UCSD-AML1 (cell line): ENCODE results near the gene RGS12.

ENCODE experiments used
- DNase-seq: peaks from one replicate; lab custom pipeline; 2025; ENCODE audit not compliant: unreplicated experiment; lab: John Stamatoyannopoulos, UW

Gene RGS12

DNA sequence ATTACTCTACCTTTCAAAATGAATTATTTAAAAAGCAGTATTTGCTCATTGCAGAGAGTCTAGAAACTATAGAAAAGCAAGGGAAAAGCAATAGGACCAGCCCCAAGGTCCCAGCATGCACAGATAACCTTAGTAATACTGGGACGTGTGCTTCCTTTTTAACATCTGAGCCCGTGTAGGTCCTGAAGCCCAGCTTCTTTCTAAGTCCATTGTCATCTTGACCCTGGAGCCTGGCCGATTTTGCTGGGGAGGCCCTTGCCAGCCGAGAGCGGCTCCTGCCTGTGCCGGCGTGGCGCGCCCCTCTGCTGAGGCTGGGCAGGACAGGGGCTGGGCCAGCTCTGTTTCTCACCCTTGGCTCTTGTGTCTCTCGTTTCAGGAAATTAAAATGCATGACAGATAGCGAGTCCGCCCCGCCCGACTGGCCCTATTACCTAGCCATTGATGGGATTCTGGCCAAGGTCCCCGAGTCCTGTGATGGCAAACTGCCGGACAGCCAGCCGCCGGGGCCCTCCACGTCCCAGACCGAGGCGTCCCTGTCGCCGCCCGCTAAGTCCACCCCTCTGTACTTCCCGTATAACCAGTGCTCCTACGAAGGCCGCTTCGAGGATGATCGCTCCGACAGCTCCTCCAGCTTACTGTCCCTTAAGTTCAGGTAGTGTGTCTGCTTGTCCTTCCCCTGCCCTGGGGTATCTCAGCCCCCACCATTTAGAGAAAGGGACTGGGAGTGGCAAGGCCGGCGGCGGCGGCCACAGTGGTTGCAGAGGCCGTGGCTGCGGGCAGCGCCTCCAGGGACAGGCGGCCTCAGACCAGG is 39.8 kb upstream of the RGS12 start:
- DNase-seq, result no peak

DNA sequence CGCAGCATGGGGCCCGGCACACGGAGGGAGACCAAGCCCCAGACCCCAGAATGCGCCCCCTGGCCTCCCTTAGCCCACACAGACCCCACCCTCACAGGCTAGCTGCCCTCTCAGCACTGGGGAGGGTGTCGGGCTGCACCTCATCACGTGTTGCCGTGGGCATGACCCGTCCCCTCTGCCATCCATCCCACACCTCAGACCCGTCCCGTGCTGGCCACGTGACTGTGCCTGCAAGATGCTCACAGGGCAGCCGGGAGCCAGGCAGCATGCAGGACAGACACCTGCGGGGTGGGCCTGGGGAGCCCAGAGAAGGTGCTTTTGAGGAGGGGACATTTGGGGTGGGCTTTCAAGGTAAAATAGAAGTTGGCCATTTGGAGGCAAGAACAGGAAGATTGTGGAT is 39.0 kb upstream of the RGS12 start:
- no peak for DNase-seq

DNA sequence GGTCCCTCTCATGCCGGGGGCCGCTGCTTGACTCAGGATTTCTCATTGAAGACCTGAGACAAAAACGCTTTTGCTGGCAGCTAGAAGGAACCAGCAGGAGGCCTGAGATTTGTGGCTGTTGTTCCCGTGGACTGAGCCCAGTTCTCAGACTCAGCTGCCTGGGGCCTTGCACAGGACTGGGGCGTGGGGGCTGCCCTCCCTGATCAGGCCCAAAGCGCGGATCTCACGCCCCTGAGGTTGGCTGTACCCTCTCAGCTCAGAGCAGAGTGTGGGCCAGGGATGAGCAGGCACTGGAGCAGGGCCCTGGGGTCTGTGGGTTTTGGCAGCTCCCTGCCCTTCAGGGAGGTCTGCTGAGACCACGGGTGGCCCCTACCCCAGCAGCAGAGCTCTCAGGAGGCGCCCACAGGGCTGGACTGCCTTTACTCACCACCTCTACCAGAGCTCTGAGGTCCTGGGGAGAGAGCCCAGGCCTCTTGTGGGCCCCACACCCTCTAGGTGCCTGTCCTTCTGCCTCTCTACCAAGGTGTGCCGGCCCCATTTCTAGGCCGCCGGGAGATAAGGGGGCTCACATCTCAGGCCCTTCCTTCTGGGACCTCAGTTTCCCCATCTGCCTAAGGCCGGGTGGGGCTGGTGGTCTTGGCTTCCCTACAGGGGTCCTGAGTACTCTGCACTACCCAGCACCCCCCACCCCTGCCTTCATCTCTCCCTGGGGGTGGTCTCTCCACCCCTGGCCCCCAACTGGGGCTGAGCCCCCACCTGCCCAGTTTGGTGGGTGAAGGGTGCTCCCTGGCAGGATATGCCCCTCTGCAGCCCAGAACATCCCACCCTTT is 38.3 kb upstream of the RGS12 start:
- DNase-seq, result no peak

DNA sequence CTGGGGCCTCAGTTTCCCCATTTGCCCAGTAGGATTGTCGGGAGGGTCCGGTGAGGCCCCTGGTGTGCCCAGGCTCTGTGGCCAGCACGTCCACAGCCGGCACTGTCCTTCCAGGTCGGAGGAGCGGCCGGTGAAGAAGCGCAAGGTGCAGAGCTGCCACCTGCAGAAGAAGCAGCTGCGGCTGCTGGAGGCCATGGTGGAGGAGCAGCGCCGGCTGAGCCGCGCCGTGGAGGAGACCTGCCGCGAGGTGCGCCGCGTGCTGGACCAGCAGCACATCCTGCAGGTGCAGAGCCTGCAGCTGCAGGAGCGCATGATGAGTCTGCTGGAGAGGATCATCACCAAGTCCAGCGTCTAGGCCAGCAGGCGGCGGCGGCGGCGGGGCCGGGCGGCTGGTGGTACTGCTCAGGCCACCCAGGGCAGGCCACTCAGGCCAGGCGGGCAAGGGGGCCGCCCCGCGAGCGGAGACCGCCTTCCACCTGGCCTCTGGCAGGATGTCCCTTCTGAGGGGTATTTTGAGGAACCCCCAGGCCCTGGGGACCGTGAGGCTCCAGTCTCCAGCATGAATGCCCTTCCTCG is 37.1 kb upstream of the RGS12 start:
- no peak for DNase-seq

DNA sequence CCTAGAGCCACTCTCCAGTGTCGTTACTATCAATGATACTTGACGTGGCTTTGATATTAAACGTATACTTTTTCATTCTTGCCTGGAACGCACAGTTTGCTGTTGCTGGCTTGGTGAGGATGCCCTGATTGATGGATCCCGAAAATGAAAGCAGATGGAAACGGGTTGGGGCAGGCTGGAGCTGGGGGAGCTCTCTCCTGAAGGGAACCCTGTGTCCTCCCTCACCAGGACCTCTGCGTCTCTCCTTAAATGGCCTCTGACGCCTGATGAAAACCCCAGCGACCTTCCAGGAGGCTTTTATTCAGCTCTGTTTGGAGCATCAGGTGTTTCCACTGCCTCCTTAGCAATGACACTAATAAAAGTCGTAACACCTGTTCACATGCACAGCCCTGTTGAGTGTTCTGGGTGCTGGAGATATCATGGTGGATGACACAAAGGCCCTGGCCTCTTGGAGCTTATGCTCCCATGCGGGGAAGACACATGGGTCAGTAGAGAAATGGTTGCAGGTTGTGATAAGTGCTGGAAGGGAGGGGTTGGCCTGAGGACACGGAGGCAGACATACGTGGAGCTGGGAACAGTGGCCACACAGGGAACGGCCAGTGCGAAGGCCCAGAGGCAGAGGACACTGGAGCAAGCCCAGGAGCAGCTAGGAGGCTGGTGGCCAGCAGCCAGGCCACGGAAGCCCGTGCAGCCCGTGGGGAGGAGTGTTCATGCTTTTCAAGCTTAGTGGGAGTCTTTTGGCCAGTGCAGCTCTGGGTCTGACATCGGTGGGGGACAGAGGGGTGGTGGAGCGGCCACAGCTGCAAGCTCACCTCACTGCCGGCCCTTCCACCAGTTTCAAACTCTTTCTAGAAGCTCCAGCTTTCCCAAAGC is 36.4 kb upstream of the RGS12 start:
- DNase-seq, result no peak

DNA sequence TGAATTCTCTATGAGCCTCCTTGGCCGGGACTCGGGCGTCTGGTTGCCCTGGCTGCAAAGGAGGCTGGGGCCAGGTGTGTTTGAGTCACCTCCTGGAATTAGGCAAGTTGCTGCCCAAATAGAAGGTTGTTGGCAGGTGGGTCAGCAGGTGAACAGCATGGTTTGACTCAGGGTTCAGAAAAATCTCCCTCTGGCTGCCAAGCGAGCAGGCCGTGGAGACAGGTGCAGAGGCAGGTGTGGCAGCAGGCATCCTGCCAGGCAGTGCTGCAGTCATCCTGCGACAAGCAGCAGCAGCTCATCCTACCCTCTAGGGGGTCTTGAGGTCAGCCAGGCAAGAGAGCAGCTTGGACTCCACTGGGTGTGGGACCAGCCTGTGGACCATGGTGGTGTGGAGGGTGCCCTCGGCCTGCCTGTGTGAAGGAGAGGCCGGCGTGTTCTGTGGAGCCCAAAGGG is 35.7 kb upstream of the RGS12 start:
- no peak for DNase-seq

DNA sequence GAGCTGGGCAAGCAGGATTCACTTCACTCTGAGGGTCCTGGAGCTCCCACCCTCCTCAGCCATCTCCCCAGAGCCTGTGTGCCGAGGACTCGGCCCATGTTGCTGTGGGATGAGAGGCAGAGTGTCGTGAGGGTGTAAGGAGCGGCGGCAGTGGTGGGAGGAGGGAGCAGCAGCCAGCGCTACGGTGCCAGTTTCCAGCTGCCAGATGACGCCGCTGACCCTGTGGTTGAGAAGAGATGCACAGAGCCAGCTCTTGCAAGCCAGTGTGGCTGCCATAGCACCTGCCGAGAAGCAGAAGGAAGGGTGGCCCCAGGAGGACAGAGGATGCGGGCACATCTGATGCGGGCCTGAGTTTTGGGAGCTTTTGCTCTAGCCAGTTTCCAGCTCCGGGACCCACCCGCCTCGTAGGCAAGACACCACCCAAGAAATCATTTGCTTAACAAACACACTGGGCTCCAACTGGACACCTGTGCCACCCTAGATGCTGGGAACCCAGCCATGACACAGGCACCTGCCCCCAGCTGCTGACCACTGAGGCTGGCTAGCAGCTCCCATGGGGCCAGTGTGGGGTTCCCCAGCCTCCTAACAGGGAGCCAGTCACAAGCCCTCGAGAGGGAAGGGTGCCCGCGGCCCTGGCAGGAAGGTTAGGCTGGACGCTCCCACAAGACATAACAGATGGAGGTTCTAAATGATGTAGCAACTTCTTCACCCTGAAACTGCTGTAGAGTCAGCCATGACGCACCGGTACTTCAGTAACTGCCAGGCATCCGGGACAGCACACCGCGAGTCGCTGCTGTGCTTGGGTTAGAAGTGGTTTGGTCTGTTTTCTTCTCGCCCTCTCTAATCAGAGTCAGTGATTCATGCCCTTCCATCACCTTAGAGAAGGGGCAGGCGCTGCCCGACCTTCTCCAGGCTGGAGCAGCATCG is 35.0 kb upstream of the RGS12 start:
- no peak for DNase-seq

DNA sequence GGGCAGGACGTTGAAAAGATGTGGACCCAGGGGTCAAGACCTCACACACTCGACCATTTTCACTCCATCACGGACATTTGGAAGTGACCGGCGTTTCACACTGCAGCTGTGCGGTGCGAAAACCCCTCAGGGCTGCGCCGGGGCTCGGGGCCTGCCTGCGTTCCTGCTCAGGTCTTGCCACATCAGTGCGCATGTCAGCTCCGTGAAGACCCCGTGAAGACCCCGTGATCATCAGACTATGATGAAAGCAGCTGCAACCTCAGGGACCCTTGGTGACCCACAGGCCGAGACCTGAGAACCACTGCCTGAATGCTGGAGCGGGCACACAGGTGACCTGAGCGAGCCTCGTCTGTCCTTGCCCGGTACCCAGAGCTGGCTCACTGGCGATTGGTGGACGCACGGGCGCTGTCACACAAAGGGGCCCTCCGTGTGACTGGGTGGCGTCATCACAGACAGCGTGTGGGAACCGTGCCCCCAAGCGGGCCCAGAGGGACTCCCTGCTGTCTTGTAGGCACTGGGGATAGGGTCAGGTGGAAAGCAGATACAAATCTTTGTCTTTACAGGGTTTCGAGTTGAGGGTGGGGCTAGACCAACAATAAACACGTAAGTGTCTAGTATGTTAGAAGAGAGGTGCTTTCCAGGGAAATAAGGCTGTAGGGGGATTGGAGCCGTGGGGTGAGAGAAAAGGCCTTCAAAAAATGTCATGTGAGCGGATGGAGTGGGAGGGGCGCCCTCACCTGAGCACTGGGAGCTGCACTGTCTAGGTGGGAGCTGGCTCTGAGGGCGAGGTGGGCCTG is 31.2 kb upstream of the RGS12 start:
- DNase-seq, result no peak

DNA sequence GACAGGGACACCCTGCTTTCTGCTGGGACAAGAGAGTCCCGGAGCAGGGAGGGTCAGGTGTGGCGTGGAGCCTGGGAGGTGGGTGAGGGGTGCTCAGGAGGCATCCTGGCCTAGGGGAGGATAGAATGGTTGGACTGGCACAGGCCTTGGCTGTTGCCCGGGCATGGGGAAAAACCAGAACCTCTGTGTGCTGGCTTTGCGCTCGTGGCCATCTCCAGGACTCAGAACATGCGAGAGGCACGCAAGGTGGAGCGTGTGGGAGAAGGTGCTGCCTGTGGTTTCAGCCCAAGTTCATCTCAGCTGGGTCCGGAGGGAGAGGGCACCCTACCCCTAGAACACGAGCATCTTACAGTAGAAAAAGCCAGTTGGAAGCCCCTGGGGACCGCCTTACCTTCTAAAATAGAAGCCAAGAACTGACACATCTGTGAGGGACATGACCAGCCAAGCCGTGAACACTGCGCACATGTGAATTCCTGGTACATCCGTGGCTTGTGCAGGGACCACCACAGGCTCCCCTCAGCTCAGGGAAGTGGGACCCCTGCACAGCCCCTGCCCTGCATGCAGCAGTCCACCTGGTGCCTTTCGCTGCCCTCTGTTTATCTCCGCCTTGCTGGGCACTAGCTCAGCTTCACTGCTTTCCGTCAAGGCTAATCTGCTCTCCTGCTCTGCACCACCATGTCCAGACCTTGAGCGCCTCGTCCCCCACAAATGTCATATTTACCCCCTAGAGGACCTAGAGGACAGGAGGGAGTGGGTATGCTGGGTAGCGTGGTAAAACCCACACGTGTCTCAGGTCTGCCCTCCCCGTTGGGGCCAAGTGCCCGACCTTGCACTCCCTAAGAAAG is 30.4 kb upstream of the RGS12 start:
- DNase-seq, result no peak

DNA sequence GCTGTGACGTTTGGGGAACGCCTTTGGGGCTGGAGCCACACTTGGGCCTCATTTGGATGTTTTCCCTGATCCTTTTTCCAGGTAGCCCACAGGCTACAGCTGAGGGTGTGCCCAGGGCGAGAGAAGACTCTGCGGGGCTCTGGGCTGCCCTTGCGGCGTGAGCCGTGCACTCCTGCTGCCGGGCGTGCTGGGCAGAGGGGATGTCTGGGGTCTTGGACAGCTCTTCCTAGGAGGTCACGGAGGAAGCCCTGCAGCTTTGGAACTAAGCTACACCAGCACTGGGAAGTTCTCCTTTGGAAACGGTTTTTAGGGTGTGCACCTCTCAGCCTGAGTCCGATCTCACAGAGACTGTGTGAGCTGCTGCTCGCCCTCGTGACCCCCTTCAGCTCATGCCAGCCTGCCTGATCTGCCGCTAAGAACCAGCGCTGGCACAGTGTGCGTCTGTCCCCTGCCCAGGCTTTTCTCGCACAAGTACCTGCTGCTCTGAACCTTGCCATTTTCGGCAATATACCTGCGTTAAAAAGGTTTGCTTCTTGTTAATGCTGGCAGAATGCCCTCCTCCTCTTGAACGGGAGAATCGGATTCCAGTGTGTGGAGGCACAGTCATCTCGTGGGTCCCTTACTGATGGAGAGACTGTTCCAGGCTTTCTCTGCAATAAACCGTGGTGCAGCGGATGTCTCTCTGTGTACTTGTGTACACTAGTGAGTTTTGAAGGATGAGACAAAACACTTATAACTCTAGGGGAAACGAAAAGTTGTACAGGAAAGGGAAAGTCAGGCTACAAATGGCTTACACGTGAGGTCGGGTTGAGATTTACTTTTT is 29.6 kb upstream of the RGS12 start:
- no peak for DNase-seq

DNA sequence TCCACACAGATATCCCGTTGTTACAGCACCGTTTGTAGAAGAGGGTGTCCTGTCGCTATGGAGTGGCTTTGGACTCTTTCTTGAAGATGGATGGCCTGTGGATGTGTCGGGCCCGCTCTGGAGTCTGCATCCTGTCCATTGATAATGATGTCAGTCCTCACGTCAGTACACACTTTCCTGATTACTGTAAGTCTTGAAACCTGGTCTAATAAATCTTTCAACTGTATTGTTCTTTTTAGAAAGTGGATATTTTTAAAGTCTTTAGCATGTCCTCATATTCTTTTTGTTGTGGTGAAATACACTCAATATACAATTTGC is 29.0 kb upstream of the RGS12 start:
- DNase-seq, result no peak

DNA sequence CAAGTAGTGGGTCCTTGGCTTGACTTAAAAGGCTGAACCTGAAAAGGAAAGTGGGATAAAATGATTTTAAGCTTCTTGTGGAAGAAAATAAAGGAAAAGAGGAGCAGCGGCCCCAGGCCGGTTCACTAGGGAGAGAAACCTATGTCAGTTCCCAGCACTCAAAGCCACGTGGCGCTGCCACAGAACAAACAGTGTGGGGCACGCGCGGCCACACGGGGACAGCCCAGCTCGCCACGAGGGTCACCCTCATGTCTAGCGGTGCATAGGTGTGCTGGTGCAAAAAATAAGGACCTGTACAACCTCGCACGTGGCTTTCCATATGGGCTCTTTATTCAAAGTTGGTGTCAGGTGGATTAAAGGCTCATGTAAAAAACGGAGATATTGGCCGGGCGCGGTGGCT is 26.7 kb upstream of the RGS12 start:
- no peak for DNase-seq

DNA sequence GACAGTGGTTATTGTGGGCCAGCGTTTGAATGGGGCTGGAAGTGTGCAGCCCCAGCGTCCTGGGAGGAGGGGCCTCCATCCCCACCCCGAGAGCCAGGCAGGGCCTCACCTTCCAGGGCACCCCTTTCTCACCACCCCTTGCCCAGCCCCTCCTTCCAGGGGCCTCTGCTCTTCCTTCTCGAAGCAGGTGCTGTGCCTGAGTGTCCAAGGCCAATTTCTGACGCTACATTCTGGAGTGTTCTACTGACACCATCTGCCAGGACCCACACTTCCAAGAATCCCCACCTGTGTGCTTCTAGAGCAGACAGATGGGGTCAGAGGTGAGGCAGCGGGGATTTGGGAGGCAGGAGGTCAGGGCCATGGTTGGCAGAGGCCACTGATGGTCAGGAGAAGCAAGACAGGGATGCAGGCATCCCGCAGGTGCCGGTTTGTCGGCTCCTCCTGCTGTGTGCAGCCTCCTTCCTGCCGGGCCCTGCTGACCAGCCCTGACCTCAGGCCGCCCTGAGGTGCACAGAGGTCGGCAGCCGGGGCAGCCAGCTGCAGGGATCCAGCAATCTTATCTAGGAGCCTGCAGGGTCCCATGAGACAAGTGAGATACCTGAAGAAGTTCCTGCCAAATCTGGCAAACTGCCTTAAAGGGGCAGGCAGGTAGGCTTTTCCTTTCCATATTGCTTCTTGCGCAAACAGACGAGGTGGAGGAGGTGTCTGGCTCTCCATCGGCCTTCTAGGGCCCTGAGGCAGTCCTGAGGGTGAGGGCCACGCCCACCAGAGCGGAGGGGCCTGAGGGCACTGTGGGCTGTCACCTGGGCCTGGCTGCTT is 25.0 kb upstream of the RGS12 start:
- no peak for DNase-seq

DNA sequence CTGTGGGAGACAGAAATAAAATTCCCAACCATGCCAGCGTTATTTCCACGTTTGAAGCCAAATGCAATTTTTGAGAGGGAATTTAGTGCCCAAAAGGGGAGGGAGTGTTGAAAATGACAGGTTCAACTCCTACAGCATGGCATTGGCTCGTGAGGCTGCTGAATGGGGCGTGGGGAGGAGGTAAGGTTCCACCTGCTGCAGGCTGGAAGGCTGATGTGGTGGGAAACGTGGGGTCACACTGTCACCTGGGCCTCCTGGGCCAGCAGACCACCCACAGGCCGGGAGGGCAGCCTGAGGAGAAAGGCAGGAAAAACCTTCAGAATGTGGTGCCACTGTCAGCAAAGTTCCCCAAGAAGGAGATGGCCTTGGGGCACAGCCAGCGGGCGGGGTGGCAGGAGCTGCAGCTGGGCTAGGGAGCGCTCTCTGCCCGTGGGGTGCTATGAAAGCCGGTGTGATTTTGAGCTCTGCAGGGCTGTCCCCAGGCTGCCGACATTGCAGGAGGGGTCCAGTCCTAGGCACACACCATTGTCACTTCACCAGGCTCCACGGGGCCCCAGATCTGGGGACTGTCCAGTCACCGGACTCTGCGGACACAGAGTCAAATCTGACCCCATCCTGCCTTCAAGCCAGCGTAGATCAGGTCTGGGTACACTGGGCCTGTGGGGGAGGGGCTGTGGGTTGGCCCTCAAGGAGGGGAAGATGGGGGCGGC is 24.3 kb upstream of the RGS12 start:
- no peak for DNase-seq

DNA sequence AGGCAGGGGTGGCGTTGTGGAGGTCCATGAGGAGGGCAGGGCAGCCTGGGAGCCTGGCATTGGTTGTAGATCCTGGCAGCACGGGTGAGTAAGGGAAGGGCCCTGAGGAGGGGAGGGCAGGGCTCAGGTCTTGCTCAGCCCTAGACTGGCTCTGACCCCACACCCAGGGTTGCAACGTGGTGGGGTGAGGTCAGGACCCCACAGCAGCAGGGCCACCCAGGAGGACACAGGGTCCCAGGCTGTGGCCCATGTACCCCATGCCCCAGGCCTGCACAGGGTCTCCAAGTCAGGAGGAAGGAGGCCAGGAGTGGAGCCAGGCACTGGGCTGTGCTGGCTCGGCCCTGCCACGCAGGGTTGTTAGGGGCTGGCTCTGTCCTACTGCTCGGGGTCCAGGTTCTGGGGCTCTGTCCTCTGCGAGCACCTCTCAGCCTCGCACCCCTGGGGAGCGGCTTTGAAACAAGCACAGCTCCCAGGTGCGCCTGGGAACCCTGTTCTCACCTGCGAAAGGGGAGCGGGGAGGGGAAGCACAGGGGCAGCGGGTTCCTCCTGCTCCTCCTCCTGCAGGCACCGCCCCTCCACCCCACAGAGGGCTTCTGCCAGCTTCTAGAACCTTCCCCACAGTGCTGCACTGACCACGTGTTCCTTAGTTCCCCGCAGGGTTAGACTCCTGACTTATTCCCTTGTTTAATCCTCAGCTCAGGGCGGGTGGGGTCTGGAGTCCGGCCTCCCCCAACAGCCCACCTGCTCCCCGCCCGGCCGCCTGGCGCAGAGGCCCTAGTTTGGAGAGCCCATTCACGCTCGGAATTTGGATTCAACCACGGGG is 23.5 kb upstream of the RGS12 start:
- no peak for DNase-seq
